AG09319 (cell line): Measurements from ENCODE around the gene FFAR1.

Experiments
- DNase-seq: peaks from one replicate; pipeline ENCODE4 v3.0.0-alpha.2; 2010; ENCODE audit warnings: low read depth; ENCODE audit errors: extremely low read depth
- TF ChIP-seq, protein P1 (sequence below): IDR thresholded peaks from 2 replicates; pipeline ENCODE4 v1.5.1; 2011; ENCODE audit warnings: low read depth, mild to moderate bottlenecking, inconsistent platforms, low read length, moderate library complexity

The FFAR1 gene

GRCh38 chr19:35345671-35346111 is 2.0 kb upstream of the FFAR1 start:
- TF ChIP-seq, protein P1, sequence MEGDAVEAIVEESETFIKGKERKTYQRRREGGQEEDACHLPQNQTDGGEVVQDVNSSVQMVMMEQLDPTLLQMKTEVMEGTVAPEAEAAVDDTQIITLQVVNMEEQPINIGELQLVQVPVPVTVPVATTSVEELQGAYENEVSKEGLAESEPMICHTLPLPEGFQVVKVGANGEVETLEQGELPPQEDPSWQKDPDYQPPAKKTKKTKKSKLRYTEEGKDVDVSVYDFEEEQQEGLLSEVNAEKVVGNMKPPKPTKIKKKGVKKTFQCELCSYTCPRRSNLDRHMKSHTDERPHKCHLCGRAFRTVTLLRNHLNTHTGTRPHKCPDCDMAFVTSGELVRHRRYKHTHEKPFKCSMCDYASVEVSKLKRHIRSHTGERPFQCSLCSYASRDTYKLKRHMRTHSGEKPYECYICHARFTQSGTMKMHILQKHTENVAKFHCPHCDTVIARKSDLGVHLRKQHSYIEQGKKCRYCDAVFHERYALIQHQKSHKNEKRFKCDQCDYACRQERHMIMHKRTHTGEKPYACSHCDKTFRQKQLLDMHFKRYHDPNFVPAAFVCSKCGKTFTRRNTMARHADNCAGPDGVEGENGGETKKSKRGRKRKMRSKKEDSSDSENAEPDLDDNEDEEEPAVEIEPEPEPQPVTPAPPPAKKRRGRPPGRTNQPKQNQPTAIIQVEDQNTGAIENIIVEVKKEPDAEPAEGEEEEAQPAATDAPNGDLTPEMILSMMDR, result no peak
- no peak for DNase-seq

DNA sequence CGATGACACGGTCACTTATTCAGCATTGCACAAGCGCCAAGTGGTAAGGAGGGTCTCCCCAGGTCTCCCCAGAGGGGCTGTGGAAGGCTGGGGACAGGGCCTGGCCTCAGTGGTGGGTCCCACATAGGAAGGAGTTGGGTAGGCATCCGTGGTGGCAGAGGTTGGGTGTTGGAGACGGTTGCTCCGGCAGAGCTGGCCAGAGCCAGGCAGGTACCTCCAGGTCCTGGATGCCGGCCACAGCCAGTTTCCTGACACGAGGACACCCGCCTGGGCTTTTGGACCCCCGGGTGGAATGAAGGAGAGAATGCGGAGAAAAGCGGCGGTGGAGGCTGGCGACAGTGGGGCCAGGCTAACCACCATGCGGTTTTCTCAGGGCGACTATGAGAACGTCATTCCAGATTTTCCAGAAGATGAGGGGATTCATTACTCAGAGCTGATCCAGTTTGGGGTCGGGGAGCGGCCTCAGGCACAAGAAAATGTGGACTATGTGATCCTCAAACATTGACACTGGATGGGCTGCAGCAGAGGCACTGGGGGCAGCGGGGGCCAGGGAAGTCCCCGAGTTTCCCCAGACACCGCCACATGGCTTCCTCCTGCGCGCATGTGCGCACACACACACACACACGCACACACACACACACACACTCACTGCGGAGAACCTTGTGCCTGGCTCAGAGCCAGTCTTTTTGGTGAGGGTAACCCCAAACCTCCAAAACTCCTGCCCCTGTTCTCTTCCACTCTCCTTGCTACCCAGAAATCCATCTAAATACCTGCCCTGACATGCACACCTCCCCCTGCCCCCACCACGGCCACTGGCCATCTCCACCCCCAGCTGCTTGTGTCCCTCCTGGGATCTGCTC is 1.3 kb upstream of the FFAR1 start:
- TF ChIP-seq, protein P1, result no peak
- no peak for DNase-seq

GRCh38 chr19:35347930-35348298 is 212 bp downstream of the FFAR1 start:
- DNase-seq, result no peak
- TF ChIP-seq, protein P1, result no peak

- TF ChIP-seq, protein P1, result no peak
- DNase-seq, result no peak
Observed at GRCh38 chr19:35348911-35349611, 1.4 kb downstream of the FFAR1 start.

DNA sequence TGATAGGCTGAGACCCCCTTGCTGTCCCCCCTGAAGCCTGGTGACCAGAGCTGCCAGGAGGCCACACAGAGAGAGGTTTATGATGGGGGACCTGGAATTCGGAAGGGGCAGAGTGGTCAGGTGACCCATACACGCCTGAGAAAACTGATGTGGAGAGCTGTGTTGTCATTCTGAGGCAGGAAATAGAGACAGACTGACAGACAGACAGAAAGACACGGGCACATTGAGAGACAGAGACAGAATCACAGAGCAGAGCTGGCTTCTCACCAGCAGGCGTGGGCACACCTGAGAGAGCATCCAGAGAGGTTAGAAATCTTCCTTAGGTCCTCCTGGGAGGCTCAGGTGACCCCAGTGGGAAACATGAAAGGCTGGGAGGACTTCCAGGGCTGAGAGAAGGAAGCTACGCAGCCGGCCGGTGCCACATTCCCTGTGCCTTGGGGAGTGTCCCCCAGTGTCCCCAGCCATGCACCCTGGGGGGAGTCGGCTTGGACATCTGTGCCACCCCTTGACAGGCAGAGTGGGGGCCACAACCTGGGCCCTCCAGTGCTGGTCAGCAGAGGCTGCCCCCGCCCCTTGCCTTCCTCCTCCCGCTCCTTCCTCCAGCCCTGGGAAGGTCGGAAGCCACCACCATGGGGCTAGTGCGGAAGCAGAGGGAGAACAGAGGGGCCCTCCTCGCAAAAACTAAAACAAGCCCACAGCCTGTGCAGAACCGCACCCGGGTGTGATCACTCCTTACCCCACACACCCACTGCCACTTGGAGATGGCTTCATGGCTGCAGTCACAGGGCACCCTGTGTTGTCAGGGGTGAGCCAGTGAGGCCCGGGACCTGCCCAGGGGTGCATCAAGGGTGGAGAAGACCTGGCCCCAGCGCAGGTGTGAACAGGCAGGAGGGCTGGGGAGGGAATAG is 2.2 kb downstream of the FFAR1 start:
- DNase-seq, result no peak
- TF ChIP-seq, protein P1, result no peak

DNA sequence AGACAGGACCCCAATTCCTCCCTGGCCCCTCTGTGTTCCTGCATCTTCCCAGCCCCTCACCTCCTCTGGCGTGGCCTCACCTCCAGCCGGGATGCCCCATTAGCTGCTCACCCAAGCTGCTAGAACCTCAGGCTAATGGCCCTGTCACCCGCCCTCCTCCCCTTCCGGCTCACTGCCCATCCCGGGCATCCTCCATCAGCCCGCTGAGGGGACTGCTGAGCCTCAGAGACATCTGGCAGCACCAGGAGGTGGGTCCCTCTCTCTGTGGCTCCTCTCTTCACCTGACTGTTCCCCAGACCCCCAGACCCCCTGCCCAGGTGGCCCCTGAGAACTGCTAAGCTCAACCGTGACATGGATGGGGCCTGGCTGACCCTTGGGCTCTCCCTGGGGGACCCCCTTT is 2.9 kb downstream of the FFAR1 start:
- TF ChIP-seq, protein P1, result no peak
- no peak for DNase-seq
